ENCODE results near the gene CFAP107.
"Not testable (repeated sequence)": the region's sequence is repeated elsewhere in the genome, so short reads cannot be mapped to it uniquely, and the experiment has no call there.

CFAP107 gene

DNA sequence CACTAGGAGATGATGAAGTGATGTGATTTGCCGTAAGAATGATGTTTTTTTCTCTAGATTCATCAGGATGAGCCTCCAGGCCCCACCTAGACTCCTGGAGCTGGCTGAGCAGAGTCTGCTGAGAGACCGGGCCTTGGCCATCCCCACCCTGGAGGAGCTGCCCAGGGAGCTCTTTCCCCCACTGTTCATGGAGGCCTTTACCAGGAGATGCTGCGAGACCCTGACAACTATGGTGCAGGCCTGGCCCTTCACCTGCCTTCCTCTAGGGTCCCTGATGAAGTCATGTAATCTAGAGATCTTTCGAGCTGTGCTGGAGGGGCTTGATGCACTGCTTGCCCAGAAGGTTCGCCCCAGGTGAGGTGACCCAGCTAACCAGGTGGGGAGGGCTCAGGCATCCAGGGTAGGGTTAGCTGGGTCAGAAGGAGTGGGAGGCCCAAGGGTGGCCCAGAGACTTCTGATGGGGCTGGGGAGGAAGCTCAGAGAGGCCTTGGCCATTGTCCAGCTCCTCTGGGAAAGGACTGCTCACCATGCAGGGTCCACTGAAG, 28.9 kb downstream of the CFAP107 start:
- TF ChIP-seq, protein P1, sequence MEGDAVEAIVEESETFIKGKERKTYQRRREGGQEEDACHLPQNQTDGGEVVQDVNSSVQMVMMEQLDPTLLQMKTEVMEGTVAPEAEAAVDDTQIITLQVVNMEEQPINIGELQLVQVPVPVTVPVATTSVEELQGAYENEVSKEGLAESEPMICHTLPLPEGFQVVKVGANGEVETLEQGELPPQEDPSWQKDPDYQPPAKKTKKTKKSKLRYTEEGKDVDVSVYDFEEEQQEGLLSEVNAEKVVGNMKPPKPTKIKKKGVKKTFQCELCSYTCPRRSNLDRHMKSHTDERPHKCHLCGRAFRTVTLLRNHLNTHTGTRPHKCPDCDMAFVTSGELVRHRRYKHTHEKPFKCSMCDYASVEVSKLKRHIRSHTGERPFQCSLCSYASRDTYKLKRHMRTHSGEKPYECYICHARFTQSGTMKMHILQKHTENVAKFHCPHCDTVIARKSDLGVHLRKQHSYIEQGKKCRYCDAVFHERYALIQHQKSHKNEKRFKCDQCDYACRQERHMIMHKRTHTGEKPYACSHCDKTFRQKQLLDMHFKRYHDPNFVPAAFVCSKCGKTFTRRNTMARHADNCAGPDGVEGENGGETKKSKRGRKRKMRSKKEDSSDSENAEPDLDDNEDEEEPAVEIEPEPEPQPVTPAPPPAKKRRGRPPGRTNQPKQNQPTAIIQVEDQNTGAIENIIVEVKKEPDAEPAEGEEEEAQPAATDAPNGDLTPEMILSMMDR (IDR thresholded peaks at IDR 0.05; ENCODE audit: low read depth, low read length, missing control alignments), result no peak
- H3K4me3 ChIP-seq (replicated peaks; ENCODE audit: low read depth, low read length), result no peak overlapping the region

DNA sequence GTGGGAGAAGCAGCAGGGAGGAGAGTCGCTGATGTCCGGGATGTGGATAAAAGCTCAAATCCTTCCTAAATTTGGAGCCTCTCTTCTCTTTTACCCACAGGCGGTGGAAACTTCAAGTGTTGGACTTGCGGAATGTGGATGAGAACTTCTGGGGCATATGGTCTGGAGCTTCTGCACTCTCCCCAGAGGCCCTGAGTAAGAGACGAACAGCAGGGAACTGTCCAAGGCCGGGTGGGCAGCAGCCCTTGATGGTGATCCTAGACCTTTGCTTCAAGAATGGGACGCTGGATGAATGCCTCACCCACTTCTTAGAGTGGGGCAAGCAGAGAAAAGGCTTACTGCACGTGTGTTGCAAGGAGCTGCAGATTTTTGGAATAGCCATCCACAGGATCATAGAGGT, 29.4 kb downstream of the CFAP107 start:
- TF ChIP-seq, protein P1 (IDR thresholded peaks at IDR 0.05; ENCODE audit: low read depth, low read length, missing control alignments), result no peak
- no peak for DNase-seq (ENCODE audit: extremely low read depth, low read depth)
- no peak overlapping the region for H3K4me3 ChIP-seq (replicated peaks; ENCODE audit: low read depth, low read length)

More for the DNA sequence above, 28.9 kb downstream of the CFAP107 start:
- no peak for DNase-seq (ENCODE audit: extremely low read depth, low read depth)

DNA sequence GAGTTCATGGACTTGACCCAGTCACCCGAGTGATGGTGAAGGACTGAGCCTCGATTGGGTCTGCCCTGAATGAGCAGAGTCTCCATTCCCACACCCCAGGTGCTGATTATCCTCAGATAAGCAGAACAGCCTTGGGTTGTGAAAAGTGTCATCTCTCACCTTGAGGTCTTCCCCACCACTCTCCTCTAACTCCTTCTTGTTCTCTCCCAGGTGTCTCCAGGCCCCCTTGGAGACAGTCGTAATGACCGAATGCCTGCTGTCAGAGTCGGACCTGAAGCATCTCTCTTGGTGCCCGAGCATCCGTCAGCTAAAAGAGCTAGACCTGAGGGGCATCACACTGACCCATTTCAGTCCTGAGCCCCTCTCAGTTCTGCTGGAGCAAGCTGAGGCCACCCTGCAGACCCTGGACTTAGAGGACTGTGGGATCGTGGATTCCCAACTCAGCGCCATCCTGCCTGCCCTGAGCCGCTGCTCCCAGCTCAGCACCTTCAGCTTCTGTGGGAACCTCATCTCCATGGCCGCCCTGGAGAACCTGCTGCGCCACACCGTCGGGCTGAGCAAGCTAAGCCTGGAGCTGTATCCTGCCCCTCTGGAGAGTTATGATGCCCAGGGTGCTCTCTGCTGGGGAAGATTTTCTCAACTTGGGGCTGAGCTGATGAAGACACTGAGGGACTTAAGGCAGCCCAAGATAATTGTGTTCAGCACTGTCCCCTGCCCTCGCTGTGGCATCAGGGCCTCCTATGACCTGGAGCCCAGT, 31.0 kb downstream of the CFAP107 start:
- DNase-seq (ENCODE audit: extremely low read depth, low read depth), result no peak
- TF ChIP-seq, protein P1 (IDR thresholded peaks at IDR 0.05; ENCODE audit: low read depth, low read length, missing control alignments), result no peak
- no peak overlapping the region for H3K4me3 ChIP-seq (replicated peaks; ENCODE audit: low read depth, low read length)

DNA sequence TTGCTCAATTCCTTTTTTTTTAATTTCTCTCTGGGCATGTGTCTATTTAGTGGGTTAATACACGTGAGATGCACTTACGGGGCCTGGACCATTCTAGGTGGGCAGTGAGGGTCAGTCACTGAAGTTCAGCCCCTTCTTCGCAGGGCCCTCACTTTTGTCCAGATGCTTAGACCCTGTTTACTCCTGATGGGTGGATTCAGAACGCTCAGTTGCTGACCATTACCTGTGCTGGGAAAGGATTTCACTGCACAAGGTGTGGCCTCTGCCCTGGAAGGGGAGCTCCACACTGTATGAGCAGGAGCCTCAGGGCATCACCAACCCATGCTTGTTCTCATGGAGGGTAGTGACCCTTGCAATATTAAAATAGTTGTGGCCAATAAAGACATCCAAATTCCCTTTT, 32.1 kb downstream of the CFAP107 start:
- no peak for DNase-seq (ENCODE audit: extremely low read depth, low read depth)
- TF ChIP-seq, protein P1 (IDR thresholded peaks at IDR 0.05; ENCODE audit: low read depth, low read length, missing control alignments), result no peak
- H3K4me3 ChIP-seq (replicated peaks; ENCODE audit: low read depth, low read length), result no peak overlapping the region

DNA sequence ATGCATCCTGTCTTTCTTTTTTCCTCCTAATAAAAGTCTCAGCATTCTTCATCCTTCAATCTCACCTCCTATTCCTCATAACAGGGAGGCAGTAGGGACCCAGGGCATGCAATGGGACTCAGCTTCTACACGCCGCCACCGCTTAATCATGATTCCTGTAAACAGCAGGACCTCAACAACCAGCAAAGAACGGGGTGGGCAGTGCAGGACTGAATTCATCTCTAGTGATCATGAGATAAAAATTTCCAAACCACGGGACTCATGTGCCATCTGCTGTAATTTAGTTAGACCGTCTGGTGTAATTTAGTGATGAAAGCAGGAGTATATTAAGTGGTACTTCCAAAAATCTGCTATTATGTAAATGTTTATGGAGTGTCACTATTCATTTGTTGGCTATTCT, 32.9 kb downstream of the CFAP107 start:
- H3K4me3 ChIP-seq (replicated peaks; ENCODE audit: low read depth, low read length), result no peak overlapping the region
- no peak for DNase-seq (ENCODE audit: extremely low read depth, low read depth)
- TF ChIP-seq, protein P1 (IDR thresholded peaks at IDR 0.05; ENCODE audit: low read depth, low read length, missing control alignments), result no peak

DNA sequence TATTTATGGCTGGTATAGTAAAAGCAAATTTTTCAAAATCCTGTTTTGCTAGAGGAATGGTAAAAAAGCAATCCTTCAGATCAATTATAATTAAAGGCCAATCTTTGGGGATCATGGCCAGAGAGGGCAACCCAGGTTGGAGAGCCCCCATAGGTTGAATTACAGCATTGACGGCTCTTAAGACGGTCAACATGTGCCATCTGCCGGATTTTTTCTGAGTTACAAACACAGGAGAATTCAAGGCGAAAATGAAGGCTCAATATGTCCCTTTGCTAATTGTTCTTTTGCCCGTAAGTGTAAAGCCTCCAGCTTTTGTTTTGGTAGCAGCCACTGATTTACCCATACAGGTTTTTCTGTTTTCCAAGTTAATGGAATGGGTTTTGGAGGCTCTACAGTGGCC, 35.5 kb downstream of the CFAP107 start:
- DNase-seq (ENCODE audit: extremely low read depth, low read depth), result not testable (repeated sequence)

DNA sequence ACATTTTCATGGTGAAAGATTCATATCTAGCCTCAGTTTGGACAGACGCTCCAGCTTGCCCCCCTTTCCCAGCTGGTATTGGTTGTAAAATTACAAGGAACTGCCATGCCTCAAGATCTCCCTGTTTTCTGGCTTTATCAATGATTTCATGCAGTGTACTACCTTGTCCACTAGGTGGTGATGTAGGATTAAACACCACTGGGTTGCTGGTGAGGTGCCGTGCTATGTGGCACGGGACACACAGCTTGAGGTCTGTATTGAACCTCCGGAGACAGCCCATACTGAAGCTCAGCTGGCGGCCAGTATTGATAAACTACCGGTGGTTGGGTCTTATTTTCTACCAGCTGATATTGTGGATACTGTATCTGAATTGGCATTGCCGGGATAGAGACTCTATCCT, 37.8 kb downstream of the CFAP107 start:
- not testable (repeated sequence) for DNase-seq (ENCODE audit: extremely low read depth, low read depth); H3K4me3 ChIP-seq (replicated peaks; ENCODE audit: low read depth, low read length)

More for the DNA sequence above, 35.5 kb downstream of the CFAP107 start:
- not testable (repeated sequence) for H3K4me3 ChIP-seq (replicated peaks; ENCODE audit: low read depth, low read length)

DNA sequence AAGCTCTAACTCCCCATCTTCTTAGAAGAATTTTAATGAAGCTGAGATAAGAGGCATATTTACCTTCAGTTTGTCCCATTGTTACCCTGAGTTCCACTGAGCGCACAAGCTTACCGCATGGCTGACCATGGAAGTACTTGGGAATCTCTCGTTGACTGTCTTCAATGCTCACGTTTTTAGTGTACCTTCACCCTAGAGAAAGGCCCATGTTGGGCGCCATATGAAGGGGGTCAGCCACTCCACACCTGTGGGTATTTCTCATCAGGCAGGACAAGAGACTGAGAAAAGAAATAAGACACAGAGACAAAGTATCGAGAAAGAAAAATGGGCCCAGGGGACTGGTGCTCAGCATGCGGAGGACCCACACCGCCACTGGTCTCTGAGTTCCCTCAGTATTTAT, 38.7 kb downstream of the CFAP107 start:
- H3K4me3 ChIP-seq (replicated peaks; ENCODE audit: low read depth, low read length); DNase-seq (ENCODE audit: extremely low read depth, low read depth): not testable (repeated sequence)

DNA sequence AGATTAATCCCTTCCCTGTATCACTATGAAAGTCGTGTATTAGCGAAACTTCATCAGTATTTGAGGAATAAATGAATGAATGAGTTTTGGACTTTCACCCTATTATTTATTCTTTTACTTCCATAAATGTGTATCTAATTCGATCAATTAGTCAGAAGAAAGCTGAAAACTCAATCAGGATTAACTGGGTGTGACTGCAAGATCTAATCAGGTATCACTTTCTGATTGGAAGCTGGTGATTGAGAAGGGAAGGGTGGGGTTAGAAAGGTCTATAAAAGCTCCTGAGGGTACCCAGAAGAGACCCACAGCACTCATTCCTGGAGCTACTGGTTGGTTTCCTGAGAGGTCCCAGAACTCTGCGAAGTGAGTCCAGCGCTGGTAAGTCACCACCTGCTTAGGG, 45.1 kb downstream of the CFAP107 start, which contains the start of gene PRAMEF1:
Gene PRAMEF1 (plus strand): TSS at position 301 of the 400 bp plus-strand sequence. CDS start 1,831 bp downstream, outside the sequence.
- not testable (repeated sequence) for DNase-seq (ENCODE audit: extremely low read depth, low read depth)

More for the DNA sequence above, 45.1 kb downstream of the CFAP107 start, which contains the start of gene PRAMEF1:
- not testable (repeated sequence) for H3K4me3 ChIP-seq (replicated peaks; ENCODE audit: low read depth, low read length)
